ENCODE data around the gene MAN2A2. TPM values are rescaled to one million over a fixed set of nuclear protein-coding genes. Genes with fewer than 3 reads are reported as not detected.

Gene MAN2A2
- total and polyA plus RNA-seq, 9 of the 15 experiments (the other 6 are each of a cell fraction or from before 2014, with no cell fraction given), result 7.3 to 151 (median 43.4) TPM

DNA sequence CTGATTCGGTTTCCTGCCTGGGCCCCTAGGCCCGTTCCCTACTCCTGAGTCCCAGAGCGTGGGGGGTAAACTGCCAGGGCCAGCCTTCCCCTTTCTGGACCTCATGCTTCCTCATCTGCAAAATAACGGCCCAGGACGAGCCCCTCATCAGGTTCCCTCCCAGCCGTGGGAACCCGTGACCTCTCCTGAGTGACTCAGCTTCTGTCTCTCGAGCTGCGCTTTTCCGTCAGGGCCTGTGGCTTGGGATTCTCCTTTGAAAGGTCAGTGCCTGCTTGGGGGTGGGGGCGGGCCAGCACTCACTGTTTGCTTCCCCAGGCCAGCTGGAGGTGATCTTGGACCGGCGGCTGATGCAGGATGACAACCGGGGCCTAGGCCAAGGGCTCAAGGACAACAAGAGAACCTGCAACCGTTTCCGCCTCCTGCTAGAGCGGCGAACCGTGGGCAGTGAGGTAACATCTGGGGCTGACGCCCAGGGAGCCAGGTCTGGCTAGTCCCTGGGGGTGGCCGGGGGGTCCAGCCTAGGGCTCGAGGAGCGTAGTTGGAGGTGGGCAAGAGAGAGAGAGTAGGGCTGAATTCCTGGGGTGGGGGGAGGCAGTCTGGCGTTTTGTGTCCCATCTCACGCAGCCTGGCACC, 12.8 kb downstream of the MAN2A2 start (continued):
- TF ChIP-seq MYBL2 (IDR thresholded peaks at IDR 0.05; ENCODE audit: low read depth), result peak; percentile 72
- TF ChIP-seq MYBL2 (CRISPR knock-in tag; IDR thresholded peaks at IDR 0.05; ENCODE audit: borderline replicate concordance), result no peak
- no peak for TF ChIP-seq ARID2 (IDR thresholded peaks at IDR 0.05)
- no peak for TF ChIP-seq DACH1 (IDR thresholded peaks at IDR 0.05; ENCODE audit: partially characterized antibody)
- TF ChIP-seq ZNF354B (CRISPR knock-in tag; IDR thresholded peaks at IDR 0.05), result no peak
- no peak for TF ChIP-seq KDM4B (IDR thresholded peaks at IDR 0.05; ENCODE audit: borderline replicate concordance in 2 of 2, low read depth in 1 of 2)
- no peak for TF ChIP-seq ZNF184 (CRISPR knock-in tag; IDR thresholded peaks at IDR 0.05)
- no peak for TF ChIP-seq FUS (optimal IDR thresholded peaks at IDR 0.05; ENCODE audit: low read depth, low read length)
- TF ChIP-seq ZZZ3 (IDR thresholded peaks at IDR 0.05), result no peak
- no peak for TF ChIP-seq SMARCB1 (IDR thresholded peaks at IDR 0.05; ENCODE audit: insufficient read length, low read depth)
- TF ChIP-seq HIVEP1 (CRISPR knock-in tag; IDR thresholded peaks at IDR 0.05), result no peak; the same call in 1 of the 2 replicates
- no peak for TF ChIP-seq NR3C1 (CRISPR knock-in tag; IDR thresholded peaks at IDR 0.05)
- TF ChIP-seq RBM34 (IDR thresholded peaks at IDR 0.05; ENCODE audit: borderline replicate concordance, insufficient read depth, low read length), result no peak
- TF ChIP-seq SMC3 (conservative IDR thresholded peaks at IDR 0.05; ENCODE audit: insufficient read depth, low read depth, low read length), result no peak
- no peak; the same call in 1 of the 2 replicates for TF ChIP-seq MYNN (IDR thresholded peaks at IDR 0.05)
- no peak for TF ChIP-seq MYNN (CRISPR knock-in tag; IDR thresholded peaks at IDR 0.05)
- TF ChIP-seq KLF6 (CRISPR knock-in tag; IDR thresholded peaks at IDR 0.05; ENCODE audit: borderline replicate concordance), result no peak
- TF ChIP-seq ZC3H8 (IDR thresholded peaks at IDR 0.05), result no peak
- no peak for TF ChIP-seq SOX6 (IDR thresholded peaks at IDR 0.05)
- no peak for TF ChIP-seq ZNF507 (tag; conservative IDR thresholded peaks at IDR 0.05)
- TF ChIP-seq TFAM (CRISPR knock-in tag; conservative IDR thresholded peaks at IDR 0.05), result no peak
- no peak for TF ChIP-seq SRSF7 (optimal IDR thresholded peaks at IDR 0.05; ENCODE audit: low read depth, low read length)
- TF ChIP-seq NRF1 (conservative IDR thresholded peaks at IDR 0.05 in 1 of 2, IDR thresholded peaks at IDR 0.05 in 1 of 2), result peak; percentile 58 to 64
- no peak for TF ChIP-seq TAF15 (IDR thresholded peaks at IDR 0.05; ENCODE audit: low read depth, low read length)
- TF ChIP-seq SAP30 (IDR thresholded peaks at IDR 0.05; ENCODE audit: borderline replicate concordance, insufficient read depth, low read depth, low read length, poor library complexity, severe bottlenecking), result no peak
- no peak for TF ChIP-seq ZNF175 (CRISPR knock-in tag; IDR thresholded peaks at IDR 0.05; ENCODE audit: low read depth)
- TF ChIP-seq CSDE1 (IDR thresholded peaks at IDR 0.05), result no peak
- no peak for TF ChIP-seq MAFF (IDR thresholded peaks at IDR 0.05; ENCODE audit: low read length)
- TF ChIP-seq, protein P1, sequence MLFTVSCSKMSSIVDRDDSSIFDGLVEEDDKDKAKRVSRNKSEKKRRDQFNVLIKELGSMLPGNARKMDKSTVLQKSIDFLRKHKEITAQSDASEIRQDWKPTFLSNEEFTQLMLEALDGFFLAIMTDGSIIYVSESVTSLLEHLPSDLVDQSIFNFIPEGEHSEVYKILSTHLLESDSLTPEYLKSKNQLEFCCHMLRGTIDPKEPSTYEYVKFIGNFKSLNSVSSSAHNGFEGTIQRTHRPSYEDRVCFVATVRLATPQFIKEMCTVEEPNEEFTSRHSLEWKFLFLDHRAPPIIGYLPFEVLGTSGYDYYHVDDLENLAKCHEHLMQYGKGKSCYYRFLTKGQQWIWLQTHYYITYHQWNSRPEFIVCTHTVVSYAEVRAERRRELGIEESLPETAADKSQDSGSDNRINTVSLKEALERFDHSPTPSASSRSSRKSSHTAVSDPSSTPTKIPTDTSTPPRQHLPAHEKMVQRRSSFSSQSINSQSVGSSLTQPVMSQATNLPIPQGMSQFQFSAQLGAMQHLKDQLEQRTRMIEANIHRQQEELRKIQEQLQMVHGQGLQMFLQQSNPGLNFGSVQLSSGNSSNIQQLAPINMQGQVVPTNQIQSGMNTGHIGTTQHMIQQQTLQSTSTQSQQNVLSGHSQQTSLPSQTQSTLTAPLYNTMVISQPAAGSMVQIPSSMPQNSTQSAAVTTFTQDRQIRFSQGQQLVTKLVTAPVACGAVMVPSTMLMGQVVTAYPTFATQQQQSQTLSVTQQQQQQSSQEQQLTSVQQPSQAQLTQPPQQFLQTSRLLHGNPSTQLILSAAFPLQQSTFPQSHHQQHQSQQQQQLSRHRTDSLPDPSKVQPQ (CRISPR knock-in tag; IDR thresholded peaks at IDR 0.05; ENCODE audit: borderline replicate concordance), result no peak
- no peak for TF ChIP-seq STAG1 (CRISPR knock-in tag; IDR thresholded peaks at IDR 0.05; ENCODE audit: borderline replicate concordance)
- TF ChIP-seq SMAD2 (IDR thresholded peaks at IDR 0.05; ENCODE audit: low read depth, low read length), result no peak
- TF ChIP-seq ZNF146 (CRISPR knock-in tag; IDR thresholded peaks at IDR 0.05; ENCODE audit: unreplicated experiment), result no peak
